ENCODE data around the gene NR2F2. TPM values are rescaled to one million over a fixed set of nuclear protein-coding genes. Genes with fewer than 3 reads are reported as not detected.
A peak's percentile ranks its signal among the peaks of the same experiment; 100 is the strongest.

The NR2F2 gene
- total RNA-seq, 1 donor from 2014 or later, result 12.8 TPM

- no peaks in the 10 kb centered on the region for H3K9me3 ChIP-seq (replicated peaks)
- no peaks in the 10 kb centered on the region for H3K36me3 ChIP-seq
- peak overlapping the region; percentile 96 for H3K27ac ChIP-seq (replicated peaks)
- DNase-seq, result no peak
- peaks cover 89% of the 10 kb centered on the region for H3K27me3 ChIP-seq (ENCODE audit: low read depth)
- peak overlapping the region; percentile 88 for H3K4me3 ChIP-seq
- peaks cover 54% of the 10 kb centered on the region for H3K4me1 ChIP-seq
- intact Hi-C loops (cut with micrococcal nuclease), result loop anchor here (10.0 kb wide), 1 partner anchor 1071 kb away; no protein-coding TSS in a partner anchor
- no peak for TF ChIP-seq CTCF (IDR thresholded peaks at IDR 0.05; ENCODE audit: borderline replicate concordance)
Measured at GRCh38 chr15:96325541-96326327, 4.8 kb upstream of the NR2F2 start.

GRCh38 chr15:96326328-96327154 lies 4.0 kb upstream of the NR2F2 start:
- H3K9me3 ChIP-seq (replicated peaks), result no peaks in the 10 kb centered on the region
- intact Hi-C loops (cut with micrococcal nuclease), result loop anchor here (10.0 kb wide), 1 partner anchor 1072 kb away; no protein-coding TSS in a partner anchor
- peak; percentile 45 for DNase-seq
- H3K36me3 ChIP-seq, result no peaks in the 10 kb centered on the region
- peaks cover 51% of the 10 kb centered on the region for H3K4me1 ChIP-seq
- H3K27me3 ChIP-seq (ENCODE audit: low read depth), result peaks cover 84% of the 10 kb centered on the region
- H3K4me3 ChIP-seq, result peak overlapping the region; percentile 88
- H3K27ac ChIP-seq (replicated peaks), result peak overlapping the region; percentile 96
- TF ChIP-seq CTCF (IDR thresholded peaks at IDR 0.05; ENCODE audit: borderline replicate concordance), result no peak

- intact Hi-C loops (cut with micrococcal nuclease), result loop anchor here (10.0 kb wide), 1 partner anchor 1072 kb away; no protein-coding TSS in a partner anchor
- H3K4me3 ChIP-seq, result peak overlapping the region; percentile 88
- peak; percentile 78 for TF ChIP-seq CTCF (IDR thresholded peaks at IDR 0.05; ENCODE audit: borderline replicate concordance)
- peaks cover 51% of the 10 kb centered on the region for H3K4me1 ChIP-seq
- no peak for DNase-seq
- no peaks in the 10 kb centered on the region for H3K36me3 ChIP-seq
- peak overlapping the region; percentile 96 for H3K27ac ChIP-seq (replicated peaks)
- H3K27me3 ChIP-seq (ENCODE audit: low read depth), result peaks cover 84% of the 10 kb centered on the region
- H3K9me3 ChIP-seq (replicated peaks), result no peaks in the 10 kb centered on the region
Measured at GRCh38 chr15:96327155-96327741, 3.3 kb upstream of the NR2F2 start.

- H3K4me3 ChIP-seq, result peak overlapping the region; percentile 88
- H3K9me3 ChIP-seq (replicated peaks), result no peaks in the 10 kb centered on the region
- no peak for DNase-seq
- intact Hi-C loops (cut with micrococcal nuclease), result loop anchor here (10.0 kb wide), 1 partner anchor 1074 kb away; no protein-coding TSS in a partner anchor
- H3K27ac ChIP-seq (replicated peaks), result peak overlapping the region; percentile 96
- H3K27me3 ChIP-seq (ENCODE audit: low read depth), result peaks cover 82% of the 10 kb centered on the region
- H3K36me3 ChIP-seq, result no peaks in the 10 kb centered on the region
- H3K4me1 ChIP-seq, result peaks cover 51% of the 10 kb centered on the region
- no peak for TF ChIP-seq CTCF (IDR thresholded peaks at IDR 0.05; ENCODE audit: borderline replicate concordance)
Measured at GRCh38 chr15:96328181-96328876, 2.2 kb upstream of the NR2F2 start.

GRCh38 chr15:96328877-96329195 lies 1.7 kb upstream of the NR2F2 start:
- DNase-seq, result no peak
- intact Hi-C loops (cut with micrococcal nuclease), result loop anchor here (10.0 kb wide), 1 partner anchor 1074 kb away; no protein-coding TSS in a partner anchor
- no peaks in the 10 kb centered on the region for H3K36me3 ChIP-seq
- H3K9me3 ChIP-seq (replicated peaks), result no peaks in the 10 kb centered on the region
- TF ChIP-seq CTCF (IDR thresholded peaks at IDR 0.05; ENCODE audit: borderline replicate concordance), result no peak
- peak overlapping the region; percentile 88 for H3K4me3 ChIP-seq
- H3K27ac ChIP-seq (replicated peaks), result peak overlapping the region; percentile 96
- H3K4me1 ChIP-seq, result peaks cover 55% of the 10 kb centered on the region
- H3K27me3 ChIP-seq (ENCODE audit: low read depth), result peaks cover 82% of the 10 kb centered on the region

Data from left ventricle myocardium inferior (tissue), 1 donor.